ENCODE measurements around the gene ALDH4A1.

The ALDH4A1 gene

DNA sequence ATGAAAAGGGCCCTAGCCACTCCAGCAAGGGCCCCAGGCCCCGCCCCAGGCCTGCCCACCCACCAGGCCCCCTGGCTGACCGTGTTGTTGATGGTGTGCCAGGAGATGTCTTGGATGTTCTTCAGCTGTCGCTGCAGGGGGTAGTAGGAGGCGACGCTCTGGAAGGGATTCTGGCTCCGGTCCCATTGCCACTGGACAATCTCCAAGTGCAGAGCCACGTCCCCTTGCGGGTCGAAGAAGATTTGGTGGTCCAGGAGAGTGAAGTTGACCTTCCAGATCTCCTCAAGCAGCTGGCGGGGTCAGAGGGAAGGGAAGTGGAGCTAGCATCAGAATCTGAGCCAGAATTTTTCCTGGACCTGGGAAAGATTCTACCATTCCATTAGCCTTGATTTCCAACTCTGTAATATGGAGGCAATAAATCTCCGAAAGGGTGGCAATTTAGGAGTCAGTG, 53.1 kb downstream of the ALDH4A1 start:
- TF ChIP-seq, protein P1, sequence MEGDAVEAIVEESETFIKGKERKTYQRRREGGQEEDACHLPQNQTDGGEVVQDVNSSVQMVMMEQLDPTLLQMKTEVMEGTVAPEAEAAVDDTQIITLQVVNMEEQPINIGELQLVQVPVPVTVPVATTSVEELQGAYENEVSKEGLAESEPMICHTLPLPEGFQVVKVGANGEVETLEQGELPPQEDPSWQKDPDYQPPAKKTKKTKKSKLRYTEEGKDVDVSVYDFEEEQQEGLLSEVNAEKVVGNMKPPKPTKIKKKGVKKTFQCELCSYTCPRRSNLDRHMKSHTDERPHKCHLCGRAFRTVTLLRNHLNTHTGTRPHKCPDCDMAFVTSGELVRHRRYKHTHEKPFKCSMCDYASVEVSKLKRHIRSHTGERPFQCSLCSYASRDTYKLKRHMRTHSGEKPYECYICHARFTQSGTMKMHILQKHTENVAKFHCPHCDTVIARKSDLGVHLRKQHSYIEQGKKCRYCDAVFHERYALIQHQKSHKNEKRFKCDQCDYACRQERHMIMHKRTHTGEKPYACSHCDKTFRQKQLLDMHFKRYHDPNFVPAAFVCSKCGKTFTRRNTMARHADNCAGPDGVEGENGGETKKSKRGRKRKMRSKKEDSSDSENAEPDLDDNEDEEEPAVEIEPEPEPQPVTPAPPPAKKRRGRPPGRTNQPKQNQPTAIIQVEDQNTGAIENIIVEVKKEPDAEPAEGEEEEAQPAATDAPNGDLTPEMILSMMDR (IDR thresholded peaks at IDR 0.05), result no peak

DNA sequence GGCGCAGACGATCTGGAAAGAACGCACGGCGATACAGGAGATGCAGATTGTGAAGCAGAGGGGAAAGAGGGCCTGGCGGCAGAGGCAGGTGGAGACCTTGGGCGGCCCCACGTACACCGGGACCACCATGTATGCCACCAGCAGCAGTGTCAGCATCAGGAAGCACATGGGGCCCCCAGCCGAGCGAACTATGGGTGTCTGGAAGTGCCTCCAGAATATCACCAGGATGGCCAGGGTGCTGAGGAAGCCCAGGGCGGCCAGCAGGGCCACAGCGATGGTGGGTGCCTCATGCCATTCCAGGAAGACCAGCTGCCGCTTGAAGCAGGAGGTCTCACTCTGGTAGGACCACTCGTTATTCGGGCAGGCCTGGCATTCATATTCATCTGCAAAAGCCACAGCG, 62.2 kb downstream of the ALDH4A1 start:
- TF ChIP-seq, protein P1 (IDR thresholded peaks at IDR 0.05), result no peak

DNA sequence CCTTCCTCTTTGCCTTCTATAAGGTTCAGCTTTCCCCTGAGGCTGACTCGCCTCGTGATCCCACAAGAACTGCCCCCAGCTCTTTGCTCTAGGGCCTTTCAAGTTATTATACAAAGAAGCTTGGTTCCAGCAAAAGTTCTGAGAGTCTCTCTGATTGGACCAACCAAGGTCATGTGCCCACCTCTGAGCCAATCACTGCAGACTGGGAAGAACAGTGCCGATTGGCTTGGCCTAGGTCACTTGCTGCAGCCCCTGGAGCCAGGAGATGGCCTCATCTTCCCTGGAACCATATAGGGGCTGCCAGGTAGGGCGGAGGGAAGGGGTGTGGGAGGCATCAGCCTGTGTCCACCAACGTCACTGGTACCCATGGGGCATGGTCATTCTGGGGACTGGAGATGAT, 65.7 kb downstream of the ALDH4A1 start:
- TF ChIP-seq, protein P1 (IDR thresholded peaks at IDR 0.05), result no peak

DNA sequence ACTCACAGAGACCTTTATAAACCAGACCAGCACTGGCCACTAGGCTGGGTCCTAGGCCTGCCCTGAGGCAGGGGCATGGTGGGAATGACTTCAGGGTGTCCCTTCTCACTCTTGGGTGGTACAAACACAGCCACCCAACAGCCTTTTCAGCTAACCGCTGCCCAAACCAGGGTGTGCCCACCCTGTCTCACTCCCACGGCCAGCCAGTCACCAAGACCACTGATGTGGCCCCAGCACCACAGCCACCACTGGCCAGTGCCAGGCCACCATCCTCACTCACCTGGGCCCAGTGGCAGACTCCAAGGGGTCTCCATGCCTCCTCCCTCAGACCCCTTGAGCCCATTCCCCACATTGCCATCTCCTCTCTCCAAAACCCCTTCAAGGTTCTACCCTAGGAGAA, 70.7 kb downstream of the ALDH4A1 start:
- TF ChIP-seq, protein P1 (IDR thresholded peaks at IDR 0.05), result no peak

DNA sequence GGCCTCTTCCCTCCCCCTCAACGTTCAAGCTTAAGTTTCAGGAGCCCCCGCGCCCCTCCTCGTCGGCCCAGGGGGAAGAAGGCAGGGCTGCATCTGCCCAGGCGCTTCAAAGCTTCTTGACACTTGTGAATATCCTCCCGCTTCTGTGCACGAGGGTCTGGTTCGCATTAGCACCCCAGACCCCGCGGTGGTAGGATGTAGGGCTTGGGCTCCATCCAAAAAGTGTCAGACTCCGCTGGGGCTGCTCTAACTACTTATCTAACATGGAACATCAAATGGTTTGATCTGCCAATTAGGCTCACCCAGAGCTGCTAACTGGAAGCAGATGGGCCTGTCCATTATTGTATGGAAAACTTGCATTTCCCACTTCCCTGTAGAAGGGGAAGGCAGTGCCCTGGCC, 71.8 kb downstream of the ALDH4A1 start:
- TF ChIP-seq, protein P1 (IDR thresholded peaks at IDR 0.05), result no peak

DNA sequence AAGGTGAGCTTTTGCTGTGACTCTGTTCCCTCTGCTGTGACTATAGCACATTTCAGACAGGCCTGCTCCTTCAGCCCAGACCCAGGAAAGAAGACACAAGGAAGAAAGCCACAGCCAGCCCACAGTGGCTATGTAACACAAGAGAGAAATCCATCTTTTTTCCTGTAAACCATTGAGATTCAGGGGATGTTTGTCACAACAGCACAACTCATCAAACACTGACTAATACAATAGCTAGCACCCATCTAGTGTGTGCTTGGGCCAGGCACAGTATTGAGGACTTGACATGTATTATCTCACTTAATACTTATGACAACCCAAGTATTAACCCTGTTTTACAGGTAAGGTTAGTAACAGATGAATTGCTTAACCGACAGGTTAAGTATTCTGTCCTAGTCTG, 72.7 kb downstream of the ALDH4A1 start:
- TF ChIP-seq, protein P1 (IDR thresholded peaks at IDR 0.05), result no peak

DNA sequence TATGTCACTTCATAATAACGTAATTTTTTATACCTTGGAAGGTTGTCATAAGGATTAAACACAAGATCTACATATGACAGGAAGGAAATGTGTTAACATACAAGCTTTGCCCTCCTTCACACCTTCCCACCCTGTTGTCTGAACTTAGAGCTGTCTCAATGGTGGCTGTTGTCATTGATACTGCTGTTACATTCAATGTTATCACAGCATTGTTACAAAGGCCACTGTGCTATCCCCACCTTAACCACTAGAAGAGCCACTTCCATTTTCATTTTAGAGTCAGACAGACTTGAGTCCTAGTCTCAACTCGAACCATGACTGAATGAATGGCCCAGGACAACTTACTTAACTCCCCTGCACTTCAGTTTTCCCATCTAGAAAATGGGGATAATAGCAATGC, 74.1 kb downstream of the ALDH4A1 start:
- TF ChIP-seq, protein P1 (IDR thresholded peaks at IDR 0.05), result no peak

DNA sequence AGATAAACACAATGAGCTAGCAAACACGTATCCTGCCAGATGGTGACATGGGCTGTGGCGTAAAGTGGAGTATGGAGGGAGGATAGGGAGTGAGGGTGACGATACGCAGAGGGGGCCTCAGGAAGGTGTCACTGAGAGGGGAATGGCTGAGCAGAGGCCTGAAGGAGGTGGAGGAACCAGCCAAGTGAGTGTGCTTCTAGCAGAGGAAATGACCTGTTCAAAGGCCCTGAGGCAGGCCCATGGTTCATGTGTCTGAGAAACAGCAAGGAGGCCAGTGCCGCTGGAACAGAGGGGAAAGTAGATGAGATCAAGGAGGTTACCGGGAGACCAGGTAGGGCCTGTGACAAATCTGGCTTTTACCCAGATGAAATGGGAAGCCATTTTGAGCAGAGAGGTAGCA, 78.9 kb downstream of the ALDH4A1 start:
- TF ChIP-seq, protein P1 (IDR thresholded peaks at IDR 0.05), result no peak

Data from LNCAP (cell line).